Astrocyte (in vitro differentiated cells and primary cell): ENCODE measurements around the gene PCNX4.

Source experiments
- EZH2 ChIP-seq: IDR thresholded peaks from 2 replicates; pipeline ENCODE4 v1.6.1; 2012; ENCODE audit warnings: mild to moderate bottlenecking, low read length, inconsistent platforms; ENCODE audit not compliant: insufficient read depth
- TF ChIP-seq, protein P1 (sequence below): IDR thresholded peaks from 2 replicates; pipeline ENCODE4 v1.5.1; 2011; ENCODE audit warnings: low read depth, mild to moderate bottlenecking, inconsistent platforms, low read length, moderate library complexity; ENCODE audit not compliant: insufficient read depth

DNA sequence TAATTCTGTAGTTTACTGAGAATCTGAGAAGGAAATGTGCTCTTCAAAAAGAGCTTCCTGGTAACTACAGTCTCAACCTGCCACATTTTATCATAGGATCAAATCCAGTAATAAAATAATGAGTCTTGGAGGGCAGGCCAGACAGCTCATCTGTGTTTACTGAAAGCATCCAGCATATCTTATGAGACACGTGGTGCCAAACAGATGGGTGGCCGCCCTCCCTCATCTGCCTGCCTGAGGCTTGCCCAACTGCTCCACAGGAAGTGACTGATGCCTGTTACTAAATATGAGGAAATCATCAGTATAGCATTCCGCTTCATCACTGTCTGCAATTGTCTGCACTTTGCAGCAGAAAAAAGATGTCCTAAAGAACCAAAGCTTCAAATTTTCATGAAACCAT lies 60.0 kb downstream of the PCNX4 start:
- TF ChIP-seq, protein P1, sequence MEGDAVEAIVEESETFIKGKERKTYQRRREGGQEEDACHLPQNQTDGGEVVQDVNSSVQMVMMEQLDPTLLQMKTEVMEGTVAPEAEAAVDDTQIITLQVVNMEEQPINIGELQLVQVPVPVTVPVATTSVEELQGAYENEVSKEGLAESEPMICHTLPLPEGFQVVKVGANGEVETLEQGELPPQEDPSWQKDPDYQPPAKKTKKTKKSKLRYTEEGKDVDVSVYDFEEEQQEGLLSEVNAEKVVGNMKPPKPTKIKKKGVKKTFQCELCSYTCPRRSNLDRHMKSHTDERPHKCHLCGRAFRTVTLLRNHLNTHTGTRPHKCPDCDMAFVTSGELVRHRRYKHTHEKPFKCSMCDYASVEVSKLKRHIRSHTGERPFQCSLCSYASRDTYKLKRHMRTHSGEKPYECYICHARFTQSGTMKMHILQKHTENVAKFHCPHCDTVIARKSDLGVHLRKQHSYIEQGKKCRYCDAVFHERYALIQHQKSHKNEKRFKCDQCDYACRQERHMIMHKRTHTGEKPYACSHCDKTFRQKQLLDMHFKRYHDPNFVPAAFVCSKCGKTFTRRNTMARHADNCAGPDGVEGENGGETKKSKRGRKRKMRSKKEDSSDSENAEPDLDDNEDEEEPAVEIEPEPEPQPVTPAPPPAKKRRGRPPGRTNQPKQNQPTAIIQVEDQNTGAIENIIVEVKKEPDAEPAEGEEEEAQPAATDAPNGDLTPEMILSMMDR = no peak
- no peak for TF ChIP-seq EZH2
